Common myeloid progenitor, CD34-positive (primary cell): Measurements from ENCODE around the gene DCTN5.

Experiments used
- CTCF ChIA-PET: fragments of 350-600 bp; sonication (Branson Sonifier 250); formaldehyde crosslinking; loops from one replicate; lab custom pipeline; 2021; ENCODE audit warnings: antibody characterized with exemption; lab: Charles Lee
- POLR2A ChIA-PET: fragments of 350-600 bp; sonication (Branson Sonifier 250); formaldehyde crosslinking; loops from one replicate; lab custom pipeline; 2021; ENCODE audit warnings: antibody characterized with exemption; lab: Charles Lee
- DNase-seq, 3 donors: peaks; one replicate each; pipeline versions ENCODE4 v3.0.0 to v3.0.0-alpha.2; 2013
- H3K27ac ChIP-seq, 2 experiments: 1 replicate in 1 of 2; 2 replicates in 1 of 2; pipeline ENCODE4 v1.7.0; 2013; ENCODE audit warnings: inconsistent platforms in 2 of 2, low read length in 2 of 2, mild to moderate bottlenecking in 2 of 2, low read depth in 1 of 2, moderate library complexity in 1 of 2; ENCODE audit not compliant: severe bottlenecking in 2 of 2, insufficient read depth in 1 of 2, poor library complexity in 1 of 2
- H3K27me3 ChIP-seq, 5 experiments: replicated peaks in 2 of 5; 1 replicate in 3 of 5; 2 replicates in 2 of 5; pipeline versions ENCODE4 v1.6.1 to v1.7.0; 2013; ENCODE audit warnings: low read length in 4 of 5, mild to moderate bottlenecking in 2 of 5, moderate library complexity in 2 of 5, inconsistent platforms in 1 of 5; ENCODE audit not compliant: insufficient read depth in 5 of 5, control insufficient read depth in 4 of 5
- H3K36me3 ChIP-seq, 4 experiments: 1 replicate in 2 of 4; 2 replicates in 2 of 4; pipeline versions ENCODE4 v1.6.1 to v1.7.0; 2013; ENCODE audit warnings: low read length in 3 of 4, control low read depth in 1 of 4, mild to moderate bottlenecking in 1 of 4; ENCODE audit not compliant: control insufficient read depth in 4 of 4, insufficient read depth in 4 of 4
- H3K4me1 ChIP-seq, 4 experiments: 1 replicate in 3 of 4; 2 replicates in 1 of 4; pipeline versions ENCODE4 v1.6.1 to v1.7.1; 2013; ENCODE audit warnings: low read length in 3 of 4, mild to moderate bottlenecking in 3 of 4, control low read depth in 1 of 4, inconsistent platforms in 1 of 4, moderate library complexity in 1 of 4; ENCODE audit not compliant: control insufficient read depth in 4 of 4, insufficient read depth in 4 of 4; ENCODE audit errors: control extremely low read depth in 1 of 4
- H3K4me3 ChIP-seq, 7 experiments: 1 replicate in 4 of 7; 2 replicates in 3 of 7; pipeline versions ENCODE4 v1.5.1 to v1.7.0; 2013; ENCODE audit warnings: mild to moderate bottlenecking in 7 of 7, low read length in 6 of 7, moderate library complexity in 6 of 7, inconsistent platforms in 2 of 7, low read depth in 2 of 7, control low read depth in 1 of 7; ENCODE audit not compliant: insufficient read depth in 4 of 7, control insufficient read depth in 1 of 7; ENCODE audit errors: extremely low read depth in 1 of 7
- H3K9me3 ChIP-seq, 5 experiments: 1 replicate in 4 of 5; 2 replicates in 1 of 5; pipeline versions ENCODE4 v1.6.1 to v1.7.1; 2013; ENCODE audit warnings: low read length in 4 of 5, mild to moderate bottlenecking in 2 of 5, inconsistent platforms in 1 of 5, low read depth in 1 of 5, moderate library complexity in 1 of 5; ENCODE audit not compliant: control insufficient read depth in 4 of 5, insufficient read depth in 2 of 5; ENCODE audit errors: control extremely low read depth in 1 of 5
- WGBS: methylation state at CpG from one replicate; pipeline ENCODE4 v1.1.5; 2013; ENCODE audit not compliant: insufficient coverage; 5-methylcytosine and 5-hydroxymethylcytosine counted together

Gene DCTN5

GRCh38 chr16:23651943-23652468 is 10.7 kb downstream of the DCTN5 start:
- no peak for DNase-seq
- Histone ChIP-seq H3K27me3 (no peaks in the 10 kb centered on the region), H3K36me3 (peaks cover 8 to 36% (median 20%) of the 10 kb centered on the region in 4 experiments), H3K9me3 (no peaks in the 10 kb centered on the region), H3K4me3 (no peak overlapping the region), H3K27ac (no peak overlapping the region), H3K4me1 (no peaks in the 10 kb centered on the region)
- CTCF ChIA-PET, result interaction anchor here (0.6 to 1.2 kb wide), 2 partner anchors 10 to 1460 kb away, joined by 3 read pairs; no protein-coding TSS in a partner anchor
- WGBS, result 93% methylated on average over 2 of the region's 4 CpGs
- POLR2A ChIA-PET, result no interaction called here

DNA sequence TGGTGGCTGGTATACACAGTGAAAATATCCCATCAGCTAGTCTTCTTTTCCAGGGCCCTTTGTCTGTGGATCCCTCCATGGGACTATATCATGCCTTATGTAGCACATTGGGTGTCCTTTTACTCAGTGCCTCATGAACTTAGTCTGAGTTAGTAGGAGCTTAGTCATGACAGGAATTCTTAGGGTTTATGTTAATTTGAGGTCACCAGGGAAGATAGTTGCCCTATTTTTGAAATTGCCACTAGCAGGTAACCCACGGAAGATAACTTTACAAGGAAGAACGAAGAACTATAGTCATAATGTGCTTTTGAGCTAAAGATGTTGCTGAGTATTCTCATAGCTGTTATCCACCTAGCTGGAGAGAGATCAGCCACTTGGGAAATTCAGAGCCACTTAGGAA is 22.7 kb downstream of the DCTN5 start:
- 100% methylated on average over 1 of the region's 2 CpGs for WGBS
- Histone ChIP-seq H3K4me1 (no peaks in the 10 kb centered on the region), H3K27ac (no peak overlapping the region), H3K36me3 (peaks cover 17 to 95% (median 66%) of the 10 kb centered on the region in 4 experiments), H3K9me3 (no peaks in the 10 kb centered on the region), H3K27me3 (no peaks in the 10 kb centered on the region), H3K4me3 (no peak overlapping the region)
- ChIA-PET POLR2A (no interaction called here), CTCF (interaction anchor here (0.8 to 1.3 kb wide), 3 partner anchors 9 to 67 kb away, joined by 3 to 4 read pairs (median 4); partner anchors contain the start of genes NDUFAB1 and PLK1)
- DNase-seq, result no peak

DNA sequence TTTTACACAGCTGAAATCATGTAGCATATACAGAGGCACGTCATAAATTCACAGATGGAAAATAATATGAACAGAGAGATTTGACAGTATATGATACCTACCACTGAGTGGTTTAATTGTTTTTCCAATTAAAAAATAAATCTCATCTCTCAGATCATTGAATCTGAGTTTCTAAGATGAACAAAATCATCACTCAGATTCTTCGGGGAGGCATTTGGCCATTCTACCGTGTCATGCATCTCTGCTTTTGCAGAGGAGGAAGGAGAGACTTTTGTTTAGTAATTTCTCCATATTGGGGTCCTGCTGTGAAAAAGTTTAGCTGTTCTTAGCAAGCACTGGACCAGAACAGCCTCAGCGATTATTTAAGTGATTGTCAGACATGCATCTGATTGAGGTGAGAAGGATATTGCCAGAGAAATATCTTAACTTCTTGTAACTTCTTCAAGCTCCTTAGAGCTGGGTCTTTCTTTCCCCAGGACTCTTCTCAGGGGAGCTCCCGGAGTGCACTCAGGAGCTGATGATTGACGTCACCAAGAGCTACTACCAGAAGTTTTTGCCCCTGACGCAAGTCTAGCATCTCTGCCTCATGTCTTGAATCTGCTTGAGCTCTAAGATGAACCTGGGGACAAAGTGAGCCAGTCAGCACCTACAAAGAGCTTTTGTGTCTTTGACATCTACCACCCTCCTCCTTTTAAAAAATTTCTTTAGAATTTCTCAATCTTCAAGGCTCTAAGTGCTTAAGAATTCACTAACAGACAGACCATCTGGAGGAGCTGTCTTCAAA is 25.5 kb downstream of the DCTN5 start:
- Histone ChIP-seq H3K27ac (no peak overlapping the region), H3K27me3 (no peaks in the 10 kb centered on the region), H3K9me3 (no peaks in the 10 kb centered on the region), H3K36me3 (peaks cover 14 to 93% (median 68%) of the 10 kb centered on the region in 4 experiments), H3K4me1 (no peaks in the 10 kb centered on the region), H3K4me3 (no peak overlapping the region)
- no peak for DNase-seq
- CTCF ChIA-PET, result no interaction called here
- 100% methylated on average over 6 of the region's 7 CpGs for WGBS
- POLR2A ChIA-PET, result no interaction called here

- Histone ChIP-seq H3K36me3 (peaks cover 14 to 92% (median 68%) of the 10 kb centered on the region in 4 experiments), H3K27me3 (no peaks in the 10 kb centered on the region), H3K27ac (no peak overlapping the region), H3K4me3 (no peak overlapping the region), H3K9me3 (no peaks in the 10 kb centered on the region), H3K4me1 (no peaks in the 10 kb centered on the region)
- CTCF ChIA-PET, result no interaction called here
- 90% methylated on average over 4 of the region's 6 CpGs for WGBS
- POLR2A ChIA-PET, result no interaction called here
- no peak for DNase-seq
These were observed 26.0 kb downstream of the DCTN5 start for GRCh38 chr16:23667355-23667659.

GRCh38 chr16:23668225-23668624 is 27.0 kb downstream of the DCTN5 start:
- POLR2A ChIA-PET, result no interaction called here
- Histone ChIP-seq H3K9me3 (no peaks in the 10 kb centered on the region), H3K4me1 (no peaks in the 10 kb centered on the region), H3K36me3 (peaks cover 9 to 86% (median 62%) of the 10 kb centered on the region in 4 experiments), H3K4me3 (no peak overlapping the region), H3K27ac (no peak overlapping the region), H3K27me3 (no peaks in the 10 kb centered on the region)
- no CpG with 5 or more reads among the region's 1 CpG for WGBS
- DNase-seq, result no peak
- CTCF ChIA-PET, result interaction anchor here (0.6 to 1.2 kb wide), 2 partner anchors 9 to 26 kb away, joined by 3 read pairs; no protein-coding TSS in a partner anchor

DNA sequence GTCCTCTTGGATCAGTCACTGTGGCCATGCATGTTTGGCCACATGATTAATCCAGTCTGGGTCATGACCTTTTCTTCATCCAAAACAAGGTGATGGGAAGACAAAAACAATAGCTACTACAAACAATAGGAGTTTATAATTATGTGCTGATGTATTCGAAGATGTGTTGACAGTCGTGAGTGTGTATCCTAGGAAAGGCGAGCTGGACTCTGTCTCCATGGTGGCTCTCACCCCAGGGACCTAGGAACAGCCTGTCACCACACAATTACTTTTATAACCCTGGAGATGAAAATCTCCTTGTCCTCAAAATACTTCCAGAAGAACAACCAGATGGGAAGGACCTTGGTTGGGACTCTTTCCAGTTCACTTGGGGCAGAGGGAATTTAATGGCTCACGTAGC is 27.6 kb downstream of the DCTN5 start:
- no peaks in the 10 kb centered on the region for H3K4me1 ChIP-seq
- peaks cover 7 to 81% (median 60%) of the 10 kb centered on the region in 4 experiments for H3K36me3 ChIP-seq
- POLR2A ChIA-PET, result no interaction called here
- no peak overlapping the region for H3K4me3 ChIP-seq
- WGBS, result 96% methylated on average over 3 of the region's 4 CpGs
- no peak overlapping the region for H3K27ac ChIP-seq
- CTCF ChIA-PET, result interaction anchor here (0.6 to 1.2 kb wide), 2 partner anchors 9 to 25 kb away, joined by 3 read pairs; no protein-coding TSS in a partner anchor
- no peaks in the 10 kb centered on the region for H3K9me3 ChIP-seq
- DNase-seq, result no peak
- H3K27me3 ChIP-seq, result no peaks in the 10 kb centered on the region

GRCh38 chr16:23670137-23670776 is 29.0 kb downstream of the DCTN5 start:
- H3K9me3 ChIP-seq, result no peaks in the 10 kb centered on the region
- DNase-seq, result peak in 2 of 3 donors; percentile 17 to 23
- no peak overlapping the region for H3K27ac ChIP-seq
- H3K36me3 ChIP-seq, result peaks cover 3 to 74% (median 53%) of the 10 kb centered on the region in 4 experiments
- H3K4me3 ChIP-seq, result no peak overlapping the region
- no peaks in the 10 kb centered on the region for H3K4me1 ChIP-seq
- POLR2A ChIA-PET, result no interaction called here
- H3K27me3 ChIP-seq, result no peaks in the 10 kb centered on the region
- 92% methylated on average over 1 of the region's 4 CpGs for WGBS
- CTCF ChIA-PET, result interaction anchor here (1.1 kb wide), 1 partner anchor 9 kb away, joined by 4 read pairs; no protein-coding TSS in a partner anchor
